Keratinocyte (primary cell): ENCODE data around the gene FAM83E. TPM values are rescaled to one million over a fixed set of nuclear protein-coding genes. Genes with fewer than 3 reads are reported as not detected.

ENCODE experiments used
- DNase-seq: peaks from one replicate; pipeline ENCODE4 v3.0.0-alpha.2; 2011; ENCODE audit warnings: low read depth, missing footprints, low spot score
- FAIRE-seq: peaks from 2 replicates; lab custom pipeline; 2011; peaks lifted over from hg19 to GRCh38; lab: Jason Lieb, UNC
- H2AFZ ChIP-seq: 2 replicates; pipeline ENCODE4 v1.6.0; 2012; ENCODE audit warnings: low read length, control low read depth, inconsistent platforms; ENCODE audit not compliant: control insufficient read depth
- H3K27ac ChIP-seq: 2 replicates; pipeline ENCODE4 v1.5.1; 2011; ENCODE audit warnings: low read length; ENCODE audit not compliant: control insufficient read depth, insufficient read depth
- H3K27me3 ChIP-seq: 3 replicates; pipeline ENCODE4 v1.6.0; 2011; ENCODE audit warnings: low read length; ENCODE audit not compliant: control insufficient read depth, insufficient read depth; ENCODE audit errors: extremely low read depth
- H3K36me3 ChIP-seq, 2 experiments: 2 replicates in 1 of 2; 3 replicates in 1 of 2; pipeline ENCODE4 v1.5.1; 2011; ENCODE audit warnings: low read length in 2 of 2, mild to moderate bottlenecking in 1 of 2; ENCODE audit not compliant: control insufficient read depth in 2 of 2, insufficient read depth in 2 of 2; ENCODE audit errors: extremely low read depth in 1 of 2
- H3K4me1 ChIP-seq: 3 replicates; pipeline ENCODE4 v1.5.1; 2011; ENCODE audit warnings: low read length; ENCODE audit not compliant: control insufficient read depth, insufficient read depth; ENCODE audit errors: extremely low read depth
- H3K4me2 ChIP-seq: 3 replicates; pipeline ENCODE4 v1.6.0; 2011; ENCODE audit warnings: low read depth, low read length; ENCODE audit not compliant: control insufficient read depth, insufficient read depth; ENCODE audit errors: extremely low read depth
- H3K4me3 ChIP-seq, 3 experiments: fragments of 200-600 bp in 1 of 3; sonication (generic) in 1 of 3; 2 replicates in 2 of 3; 3 replicates in 1 of 3; pipeline ENCODE4 v1.5.1; 2011 to 2016; ENCODE audit warnings: low read length in 3 of 3, mild to moderate bottlenecking in 3 of 3, control low read depth in 2 of 3, inconsistent platforms in 1 of 3, low read depth in 1 of 3, mixed read lengths in 1 of 3, mixed run types in 1 of 3, moderate library complexity in 1 of 3; ENCODE audit not compliant: control insufficient read depth in 2 of 3, insufficient read depth in 2 of 3; ENCODE audit errors: extremely low read depth in 1 of 3
- H3K79me2 ChIP-seq: 2 replicates; pipeline ENCODE4 v1.6.0; 2012; ENCODE audit warnings: low read length; ENCODE audit not compliant: control insufficient read depth, insufficient read depth
- H3K9ac ChIP-seq: 3 replicates; pipeline ENCODE4 v1.6.0; 2011; ENCODE audit warnings: low read length; ENCODE audit not compliant: control insufficient read depth, insufficient read depth; ENCODE audit errors: extremely low read depth
- H3K9me1 ChIP-seq: 3 replicates; pipeline ENCODE4 v1.6.0; 2011; ENCODE audit warnings: low read length; ENCODE audit not compliant: control insufficient read depth, insufficient read depth; ENCODE audit errors: extremely low read depth
- H3K9me3 ChIP-seq: 2 replicates; pipeline ENCODE4 v1.5.1; 2012; ENCODE audit warnings: low read depth, low read length; ENCODE audit not compliant: control insufficient read depth
- H4K20me1 ChIP-seq: 3 replicates; pipeline ENCODE4 v1.6.0; 2011; ENCODE audit warnings: low read length; ENCODE audit not compliant: control insufficient read depth, insufficient read depth; ENCODE audit errors: extremely low read depth
- CTCF ChIP-seq, 3 experiments: IDR thresholded peaks in 1 of 3; conservative IDR thresholded peaks in 1 of 3; optimal IDR thresholded peaks in 1 of 3; 2 replicates in 2 of 3; 3 replicates in 1 of 3; pipeline versions ENCODE3 to v1.5.1; 2011; ENCODE audit warnings: low read length in 3 of 3, mild to moderate bottlenecking in 3 of 3, moderate library complexity in 2 of 3, control low read depth in 1 of 3, inconsistent platforms in 1 of 3; ENCODE audit not compliant: insufficient read depth in 2 of 3; ENCODE audit errors: extremely low read depth in 1 of 3
- EZH2 ChIP-seq: IDR thresholded peaks from one replicate; pipeline ENCODE4 v1.6.1; 2012; ENCODE audit warnings: inconsistent platforms, mild to moderate bottlenecking, low read length, moderate library complexity
- dilution Hi-C: fragments of 300-500 bp; cut with MboI; formaldehyde crosslinking; loops from one replicate; pipeline ENCODE4 v1.7.0; 2020; ENCODE audit warnings: low sequenced_read_pairs; ENCODE audit not compliant: extremely low pct_ligation_motif_present
- polyA plus RNA-seq, 5 experiments: library from polyadenylated mRNA; depleted of rRNA in 3 of 5; stranded (reverse) in 3 of 5; stranded (forward) in 1 of 5; unstranded in 1 of 5; fragments of >200 nt; gene quantifications; 1 replicate in 1 of 5; 2 replicates in 3 of 5; 3 replicates in 1 of 5; pipeline versions ENCODE4 v1.2.1 to v1.2.3, GENCODE V29; 2011 to 2012; ENCODE audit warnings: missing spikeins in 2 of 5, low read depth in 1 of 5, low replicate concordance in 1 of 5

Gene FAM83E
- polyA plus RNA-seq, 1 donor (not counting 4 experiments of a cell fraction or from before 2014, with no cell fraction given) = 0.17 TPM

- DNase-seq (no peak), FAIRE-seq (no peak)
- no peaks in the 10 kb centered on the region for H3K9me3 ChIP-seq
- H3K27me3 ChIP-seq = no peaks in the 10 kb centered on the region
- peaks cover 0 to 1% of the 10 kb centered on the region in 2 experiments for H3K36me3 ChIP-seq
- dilution Hi-C loops = no loop called here
- no peak overlapping the region for H3K4me2 ChIP-seq
- no peak overlapping the region for H3K9ac ChIP-seq
- H3K9me1 ChIP-seq = no peaks in the 10 kb centered on the region
- TF ChIP-seq EZH2 = no peak
- no peak for TF ChIP-seq CTCF (optimal IDR thresholded peaks at IDR 0.05 in 1 of 3, IDR thresholded peaks at IDR 0.05 in 1 of 3, conservative IDR thresholded peaks at IDR 0.05 in 1 of 3; ENCODE audit: extremely low read depth in 1 of 3, insufficient read depth in 2 of 3, low read length in 3 of 3)
- no peaks in the 10 kb centered on the region for H4K20me1 ChIP-seq
- no peak overlapping the region for H3K4me3 ChIP-seq
- H3K4me1 ChIP-seq = peaks cover 34% of the 10 kb centered on the region
- H2AFZ ChIP-seq = no peak overlapping the region
- no peaks in the 10 kb centered on the region for H3K79me2 ChIP-seq
- H3K27ac ChIP-seq = no peak overlapping the region
Measured at GRCh38 chr19:48629599-48630295, 14.9 kb upstream of the FAM83E start.

GRCh38 chr19:48629297-48629598, 14.4 kb upstream of the FAM83E start:
- no peak overlapping the region for H3K27ac ChIP-seq
- dilution Hi-C loops = no loop called here

More at GRCh38 chr19:48629297-48629598, 14.4 kb upstream of the FAM83E start:
- no peaks in the 10 kb centered on the region for H3K27me3 ChIP-seq
- H3K4me1 ChIP-seq = peaks cover 32% of the 10 kb centered on the region
- no peak for DNase-seq
- no peak for TF ChIP-seq CTCF (optimal IDR thresholded peaks at IDR 0.05 in 1 of 3, IDR thresholded peaks at IDR 0.05 in 1 of 3, conservative IDR thresholded peaks at IDR 0.05 in 1 of 3; ENCODE audit: extremely low read depth in 1 of 3, insufficient read depth in 2 of 3, low read length in 3 of 3)
- no peak for TF ChIP-seq EZH2
- H2AFZ ChIP-seq = no peak overlapping the region
- FAIRE-seq = no peak
- no peaks in the 10 kb centered on the region for H3K79me2 ChIP-seq
- no peaks in the 10 kb centered on the region for H3K9me1 ChIP-seq
- H3K4me3 ChIP-seq = no peak overlapping the region
- no peaks in the 10 kb centered on the region for H3K9me3 ChIP-seq
- H3K36me3 ChIP-seq = peaks cover 0 to 1% of the 10 kb centered on the region in 2 experiments
- no peak overlapping the region for H3K9ac ChIP-seq
- no peak overlapping the region for H3K4me2 ChIP-seq
- no peaks in the 10 kb centered on the region for H4K20me1 ChIP-seq
